Activated T-cell treated with anti-CD3 and anti-CD28 coated beads for 24 hours (primary cell): ENCODE results near the gene MYO7B.
"Not testable (repeated sequence)": the region's sequence is repeated elsewhere in the genome, so short reads cannot be mapped to it uniquely, and the experiment has no call there.

Experiments used
- DNase-seq: peaks from one replicate; pipeline ENCODE4 v3.0.0-alpha.2; 2020; ENCODE audit warnings: low read depth

The MYO7B gene

DNA sequence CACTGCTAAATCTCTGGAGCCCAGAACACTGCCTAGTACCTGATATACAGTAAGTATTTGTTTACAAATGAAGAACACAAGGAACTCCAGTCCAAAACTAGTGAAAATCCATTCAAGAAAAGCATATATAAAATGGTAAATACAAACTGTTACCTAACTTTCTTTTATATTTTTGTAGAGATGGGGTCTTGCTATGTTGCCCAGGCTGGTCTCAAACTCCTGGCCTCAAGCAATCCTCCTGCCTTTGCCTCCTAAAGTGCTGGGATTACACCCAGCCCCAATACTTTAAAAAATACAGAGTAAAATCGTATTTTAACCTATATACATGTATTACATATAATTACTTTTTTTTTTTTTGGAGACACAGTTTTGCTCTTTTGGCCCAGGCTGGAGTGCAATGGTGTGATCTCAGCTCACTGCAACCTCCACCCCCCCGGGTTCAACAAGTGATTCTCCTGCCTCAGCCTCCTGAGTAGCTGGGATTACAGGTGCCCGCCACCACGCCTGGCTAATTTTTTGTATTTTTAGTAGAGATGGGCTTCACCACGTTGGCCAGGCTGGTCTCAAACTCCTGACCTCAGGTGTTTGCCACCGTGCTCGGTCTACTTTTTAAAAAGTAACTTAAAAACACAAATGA lies 11.2 kb upstream of the MYO7B start:
- DNase-seq, result not testable (repeated sequence)

DNA sequence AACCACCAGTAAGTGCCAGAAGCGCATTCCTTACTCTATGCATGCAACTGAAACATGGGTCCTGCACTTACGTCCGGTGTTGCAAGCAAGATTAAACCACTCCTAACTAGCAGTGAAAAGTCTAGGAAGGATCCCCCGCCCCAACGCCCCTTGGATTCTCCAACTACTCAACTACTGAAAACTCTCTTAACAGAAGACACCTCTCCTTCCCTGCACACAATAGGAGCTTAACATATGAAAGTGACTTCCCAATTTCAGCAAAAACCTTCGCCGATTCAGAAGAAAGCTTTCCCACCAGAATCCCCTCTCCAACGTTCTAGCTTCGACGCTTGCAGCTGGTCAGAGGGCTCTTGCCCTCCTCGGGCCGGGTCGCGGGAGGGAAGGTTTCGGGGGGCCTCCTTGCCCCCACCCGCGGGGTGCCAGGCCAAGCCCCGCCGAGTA lies 9.8 kb upstream of the MYO7B start:
- no peak for DNase-seq

DNA sequence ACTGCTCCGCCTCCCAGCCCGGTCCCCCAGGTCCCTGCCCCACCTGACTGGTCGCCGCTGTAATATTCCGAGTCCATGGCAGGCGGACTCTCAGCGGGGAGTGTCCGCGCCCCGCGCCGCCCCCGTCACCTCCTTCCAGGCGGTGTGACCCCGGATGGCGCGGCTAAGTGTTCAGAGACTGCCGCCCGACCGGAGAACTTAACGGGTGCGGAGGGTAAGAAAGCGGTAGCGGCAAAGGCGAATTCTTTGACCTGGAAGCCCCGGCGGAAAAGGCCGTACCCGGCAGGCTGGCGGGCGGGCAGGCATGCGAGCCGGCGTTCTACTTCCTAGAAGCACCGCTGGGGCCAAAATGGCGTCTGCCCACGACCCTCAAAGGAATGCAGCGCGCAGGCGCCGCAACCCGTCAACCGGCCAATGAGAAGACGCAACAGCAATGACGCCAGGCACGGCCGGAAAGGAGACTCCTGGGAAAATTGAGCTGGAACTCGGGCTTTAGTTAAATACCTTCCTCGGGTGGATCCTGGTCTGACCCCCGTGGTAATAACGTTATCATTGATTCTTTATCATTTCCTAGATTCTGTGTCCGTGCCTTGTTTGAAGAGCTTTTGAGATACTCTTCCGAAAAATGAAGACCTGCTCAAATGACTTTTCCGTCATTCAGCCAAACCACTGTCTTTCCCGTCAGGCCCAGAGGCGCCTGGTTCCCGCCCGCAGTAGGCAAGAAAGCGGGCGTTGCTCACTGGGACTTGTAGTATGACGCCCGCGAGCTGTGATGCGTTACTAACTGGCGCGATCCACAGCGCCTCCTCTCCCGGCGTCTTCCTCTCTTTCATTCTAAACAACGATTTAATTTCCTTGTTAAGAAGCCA lies 9.1 kb upstream of the MYO7B start, which contains the start of gene IWS1:
TSS of gene IWS1 (minus strand) at position 358 of the 869 bp plus-strand sequence. CDS start at position 77, 281 bp downstream.
- peak; percentile 86 for DNase-seq

DNA sequence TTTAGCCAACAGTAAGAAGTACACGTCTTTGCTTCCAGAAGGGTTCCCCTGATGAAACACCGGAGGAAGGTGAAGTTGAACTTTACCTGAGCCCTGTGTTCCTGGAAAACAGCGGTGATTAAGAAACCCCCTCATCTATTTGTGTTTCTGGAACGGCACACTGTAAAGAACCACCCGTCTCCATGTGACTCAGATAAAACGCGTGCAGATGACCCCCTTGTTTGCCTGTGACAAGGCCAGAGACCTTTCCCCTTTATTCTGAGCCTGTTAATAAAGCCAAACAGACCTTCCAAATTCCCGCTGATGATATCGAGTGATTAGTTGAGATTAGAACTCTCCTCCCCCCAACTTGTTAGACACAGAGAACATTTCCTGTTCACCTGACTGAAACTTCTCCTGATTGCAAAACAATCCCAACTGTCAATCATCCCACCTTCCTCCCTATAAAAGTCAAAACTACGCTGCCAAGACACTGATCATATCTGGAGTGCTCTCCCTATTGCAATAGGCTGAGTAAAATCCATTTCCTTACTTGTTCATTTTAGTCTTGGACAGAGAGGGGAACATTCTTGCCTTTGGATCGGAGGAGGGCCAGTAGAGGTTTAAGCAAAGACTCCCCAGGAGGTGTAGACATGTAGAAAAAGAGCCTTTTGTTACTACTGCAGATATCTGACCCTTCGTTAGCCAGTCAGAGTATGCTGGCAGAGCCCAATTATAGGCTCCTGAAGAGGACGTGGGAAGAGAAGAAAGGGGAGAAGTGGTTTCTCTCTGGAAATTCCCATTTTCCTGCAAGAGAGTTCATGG lies 8.3 kb upstream of the MYO7B start:
- no peak for DNase-seq

DNA sequence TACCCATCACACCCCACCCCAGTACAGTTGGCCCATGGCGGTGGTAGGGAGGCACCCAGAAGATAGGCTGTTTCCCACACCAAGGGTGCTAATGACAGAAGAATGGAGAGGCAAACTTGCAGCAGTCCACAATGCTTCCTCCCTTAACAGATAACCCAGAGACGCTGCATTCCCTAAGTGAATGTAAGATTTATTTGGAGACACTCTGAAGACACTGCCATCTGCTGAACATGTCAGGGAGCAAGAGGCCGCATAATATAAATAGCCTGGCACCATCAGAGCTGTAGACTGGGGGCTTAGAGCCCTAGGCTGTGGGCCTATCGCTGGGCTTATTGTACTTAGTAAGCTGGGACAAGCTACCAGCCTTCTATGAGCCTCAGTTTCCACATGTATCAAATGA lies 7.0 kb upstream of the MYO7B start:
- DNase-seq, result no peak

DNA sequence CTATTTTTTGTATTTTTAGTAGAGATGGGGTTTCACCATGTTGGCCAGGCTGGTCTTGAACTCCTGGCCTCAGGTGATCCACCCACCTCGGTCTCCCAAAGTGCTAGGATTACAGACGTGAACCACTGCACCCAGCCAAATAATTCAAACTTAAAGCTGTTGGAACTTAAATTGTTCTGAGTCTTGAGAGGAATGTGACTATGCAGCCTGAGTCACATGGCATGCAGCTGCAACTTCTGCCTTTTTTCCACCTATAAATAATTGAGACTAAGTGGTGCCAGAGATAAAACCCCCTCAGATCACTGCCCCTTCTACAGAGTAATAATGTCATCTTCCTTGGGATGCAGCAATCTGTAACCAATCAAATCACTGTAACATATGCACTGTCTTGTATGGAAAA lies 6.1 kb upstream of the MYO7B start:
- DNase-seq, result not testable (repeated sequence)

DNA sequence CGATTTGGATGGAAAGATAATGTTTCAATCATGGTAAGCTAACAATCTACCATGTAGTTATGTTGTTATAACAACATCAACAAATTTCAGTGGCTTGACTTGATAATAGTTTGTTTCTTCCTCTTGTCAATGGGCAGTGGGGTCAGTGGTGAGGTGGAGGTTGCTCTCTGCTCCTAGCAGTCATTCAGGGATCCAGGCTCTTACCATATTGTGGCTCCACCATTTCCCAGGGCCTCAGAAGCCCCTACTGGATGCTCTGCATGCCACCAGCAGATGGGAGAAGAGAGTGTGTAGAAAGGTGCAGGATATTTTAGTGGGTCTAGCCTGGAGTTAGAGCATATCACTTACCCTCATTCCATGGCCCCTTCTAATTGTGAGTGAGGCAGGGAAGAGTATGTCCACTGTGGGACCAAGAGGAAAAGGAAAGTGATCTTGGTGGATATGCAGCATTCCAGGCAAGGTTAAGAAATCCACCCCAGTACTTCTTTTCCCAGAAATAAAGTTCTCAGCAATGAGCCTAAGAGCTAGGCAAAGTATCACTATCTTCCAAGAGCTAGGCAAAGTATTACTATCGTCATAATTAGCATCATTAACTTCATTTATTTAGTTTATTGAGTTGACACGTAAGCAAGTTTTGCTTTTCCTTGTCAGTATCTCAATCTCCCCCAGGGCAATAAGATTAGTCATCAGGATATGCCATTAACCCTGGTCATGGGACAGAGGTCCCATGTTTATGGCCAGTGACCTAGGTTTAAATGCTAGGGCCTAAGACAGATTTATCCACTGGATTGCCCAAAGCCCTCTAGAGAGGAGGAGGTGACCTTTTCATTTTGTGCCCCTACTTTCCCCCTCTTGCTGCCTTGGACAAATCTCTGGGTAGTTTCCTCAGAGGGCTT lies 5.0 kb upstream of the MYO7B start:
- no peak for DNase-seq

DNA sequence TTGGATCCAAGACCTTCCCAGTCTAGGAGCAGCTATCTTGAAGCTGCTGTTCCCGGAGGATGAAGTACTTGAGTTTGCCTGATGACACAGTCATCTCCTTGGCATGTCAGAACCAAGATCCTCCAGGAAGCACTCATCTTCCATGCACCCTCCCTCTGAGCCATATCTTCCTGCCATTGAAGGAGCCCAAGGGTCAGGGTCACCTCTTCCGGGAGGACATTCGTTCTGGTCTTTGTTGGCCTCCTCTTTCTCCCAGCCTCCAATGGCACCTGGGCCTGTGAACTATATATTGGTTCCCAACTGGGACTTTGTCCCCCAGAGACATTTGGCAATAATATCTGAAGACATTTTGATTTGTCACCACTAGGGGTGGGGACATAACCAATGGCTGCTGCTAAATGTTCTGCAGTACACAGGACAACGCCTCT lies 4.2 kb upstream of the MYO7B start:
- no peak for DNase-seq

DNA sequence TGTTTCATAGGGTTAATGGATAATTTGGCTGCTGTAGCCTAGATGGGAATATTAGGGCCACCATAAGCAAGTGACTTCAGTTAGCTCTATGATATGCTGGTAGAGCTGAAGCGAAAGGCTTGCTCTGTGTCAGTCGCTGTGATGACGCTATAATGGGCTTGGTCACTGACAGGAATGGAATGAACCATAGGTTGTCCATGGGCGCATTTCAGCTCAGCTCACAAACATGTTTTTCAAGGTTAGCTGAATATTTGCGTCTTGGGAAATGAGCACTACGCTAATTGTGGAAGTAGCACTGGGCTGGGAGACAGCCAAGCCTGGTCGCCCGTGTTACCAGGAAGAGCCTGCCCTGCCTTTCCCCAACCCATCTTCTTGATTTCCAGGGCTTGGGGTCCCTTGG lies 3.2 kb upstream of the MYO7B start:
- DNase-seq, result no peak

DNA sequence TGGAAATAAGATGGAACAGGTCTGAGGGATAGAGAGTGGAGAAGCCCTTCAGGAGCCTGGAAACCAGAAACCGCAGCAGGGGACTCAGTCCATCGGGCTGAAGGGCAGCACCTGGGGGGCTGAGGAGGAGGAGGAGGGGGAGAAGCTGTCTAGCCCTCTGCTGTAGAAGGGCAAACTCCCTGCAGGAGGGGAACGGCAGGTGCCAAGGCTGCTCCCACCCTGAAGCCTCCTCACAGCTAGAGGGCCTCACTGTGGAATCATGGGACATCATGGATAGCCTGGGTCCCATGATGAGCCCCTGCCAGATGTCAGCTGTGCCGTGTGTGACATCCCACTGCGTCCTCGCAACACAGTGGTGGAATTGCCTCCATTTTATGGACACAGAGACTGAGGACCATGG lies 435 bp downstream of the MYO7B start:
- no peak for DNase-seq

DNA sequence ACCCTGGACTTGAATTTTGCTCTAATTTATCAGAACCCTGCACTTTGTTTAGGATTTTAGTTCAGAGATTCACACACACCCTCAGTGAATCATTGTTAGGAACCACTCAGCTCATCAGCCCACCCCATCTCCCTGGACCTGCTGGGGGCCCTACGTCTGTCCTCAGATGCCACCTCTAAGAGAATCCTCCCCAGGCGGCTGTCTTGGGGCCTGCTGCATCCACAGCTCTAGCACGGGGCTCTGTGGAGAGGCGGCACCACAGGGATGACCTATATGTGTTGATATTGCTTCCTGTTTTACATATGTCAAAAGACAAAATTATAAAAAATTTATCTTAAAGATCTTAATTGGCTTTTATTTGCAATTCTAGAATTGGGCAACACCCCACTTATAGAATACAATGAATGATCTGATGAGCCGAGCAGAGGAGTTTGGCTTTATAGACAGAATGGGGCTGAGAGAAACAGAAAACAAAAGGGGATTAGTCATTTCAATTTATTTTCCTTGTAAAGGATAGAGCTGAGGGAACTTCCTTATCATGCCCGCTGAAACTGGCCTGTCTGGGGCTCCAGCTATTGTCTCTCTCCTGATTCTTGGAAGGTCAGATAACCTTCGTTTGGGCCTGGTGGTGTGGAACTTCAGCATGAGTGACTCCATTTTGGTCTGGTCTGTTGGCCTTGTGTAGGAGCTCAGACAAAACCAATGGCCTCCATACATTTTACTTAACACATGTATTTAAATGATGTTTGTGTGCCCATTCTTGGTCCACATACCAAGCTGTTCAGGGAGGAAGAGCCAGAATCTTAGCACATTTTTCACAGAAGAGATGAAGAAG lies 1.4 kb downstream of the MYO7B start:
- DNase-seq, result no peak

DNA sequence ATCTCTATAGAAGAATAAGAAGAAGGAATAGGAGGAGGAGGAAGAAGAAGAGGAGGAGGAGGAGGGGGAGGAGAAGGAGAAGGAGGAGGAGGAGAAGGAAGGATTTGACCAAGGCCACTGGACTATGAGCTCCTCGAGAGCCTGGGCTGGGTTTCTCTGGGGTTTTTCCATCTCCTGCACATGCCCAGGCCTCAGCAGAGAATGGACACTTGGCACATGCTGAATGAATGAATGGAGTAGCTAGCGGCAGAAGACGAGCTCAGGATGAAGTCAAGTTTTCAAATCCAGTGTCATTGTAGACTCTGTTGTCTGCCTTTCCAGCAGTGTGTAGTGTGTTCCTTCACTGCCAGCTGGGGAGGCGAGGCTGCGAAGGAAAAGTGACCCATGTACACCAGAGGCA lies 2.2 kb downstream of the MYO7B start:
- DNase-seq, result no peak

DNA sequence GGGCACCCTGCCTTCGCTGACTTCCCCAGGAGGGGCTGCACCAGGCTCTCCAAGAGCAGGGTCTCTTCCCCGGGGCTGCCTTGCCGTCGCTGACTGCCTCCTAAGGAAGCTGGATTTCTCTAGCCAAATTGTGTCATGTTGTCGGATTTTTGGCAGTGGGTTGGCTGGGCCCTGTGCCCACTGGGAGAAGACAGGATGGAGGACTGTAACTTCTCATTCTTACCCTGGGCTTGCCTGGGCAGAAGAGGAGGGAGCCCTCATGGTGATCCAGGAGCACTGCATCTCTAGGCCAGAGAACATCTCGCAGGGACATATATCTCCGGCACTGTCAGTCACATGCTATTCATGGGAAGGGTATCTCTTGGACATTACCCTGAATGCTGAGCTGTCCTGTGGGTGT lies 6.3 kb downstream of the MYO7B start:
- no peak for DNase-seq

DNA sequence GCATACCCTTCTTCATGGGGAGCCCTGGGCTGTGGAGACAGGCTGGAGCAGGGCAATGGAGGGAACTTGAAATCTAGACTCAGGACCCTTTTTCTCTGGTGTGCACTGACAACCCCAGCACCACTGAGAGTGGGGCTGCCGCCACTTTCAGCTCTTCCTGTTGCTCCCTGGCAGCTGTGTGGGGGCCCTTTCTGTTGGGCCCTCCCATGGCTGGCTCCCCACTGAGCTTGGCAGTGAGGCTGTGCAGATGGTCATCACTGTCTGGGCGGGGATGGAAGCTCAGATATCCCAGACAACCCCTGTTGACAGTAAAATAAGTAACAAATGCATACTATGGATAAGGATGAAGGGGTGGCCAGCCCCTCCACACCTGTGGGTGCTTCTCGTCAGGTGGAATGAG lies 6.7 kb downstream of the MYO7B start:
- DNase-seq, result no peak

DNA sequence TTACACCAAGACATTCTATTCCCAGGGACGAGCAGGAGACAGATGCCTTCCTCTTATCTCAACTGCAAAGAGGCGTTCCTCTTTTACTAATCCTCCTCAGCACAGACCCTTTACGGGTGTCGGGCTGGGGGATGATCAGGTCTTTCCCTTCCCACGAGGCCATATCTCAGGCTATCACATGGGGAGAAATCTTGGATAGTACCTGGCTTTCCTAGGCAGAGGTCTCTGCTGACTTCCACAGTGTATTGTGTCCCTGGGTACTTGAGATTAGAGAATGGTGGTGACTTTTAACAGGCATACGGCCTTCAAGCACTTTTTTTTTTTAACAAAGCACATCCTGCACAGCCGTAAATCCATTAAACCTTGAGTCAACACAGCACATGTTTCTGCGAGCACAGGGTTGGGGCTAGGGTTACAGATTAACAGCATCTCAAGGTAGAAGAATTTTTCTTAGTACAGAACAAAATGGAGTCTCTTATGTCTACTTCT lies 7.6 kb downstream of the MYO7B start:
- DNase-seq, result not testable (repeated sequence)

DNA sequence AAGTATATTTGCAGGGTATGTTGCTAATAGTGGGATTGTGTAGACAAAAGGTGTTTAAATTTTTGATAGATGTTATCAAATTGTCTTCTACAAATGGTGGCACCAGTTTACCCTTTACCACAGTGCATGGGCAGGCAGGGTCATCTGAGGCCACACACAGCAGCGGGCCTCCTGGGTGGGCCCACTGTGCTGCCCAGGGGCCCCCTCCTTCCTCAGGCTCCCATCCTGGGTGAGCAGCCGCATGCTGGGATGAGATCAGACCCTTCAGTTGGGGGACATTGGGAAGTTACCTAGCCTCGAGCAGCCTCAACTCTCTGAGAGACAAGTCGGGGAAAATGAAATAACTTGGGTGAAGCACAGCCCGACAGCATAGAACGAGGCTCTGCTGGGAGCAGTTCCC lies 9.7 kb downstream of the MYO7B start:
- DNase-seq, result no peak

DNA sequence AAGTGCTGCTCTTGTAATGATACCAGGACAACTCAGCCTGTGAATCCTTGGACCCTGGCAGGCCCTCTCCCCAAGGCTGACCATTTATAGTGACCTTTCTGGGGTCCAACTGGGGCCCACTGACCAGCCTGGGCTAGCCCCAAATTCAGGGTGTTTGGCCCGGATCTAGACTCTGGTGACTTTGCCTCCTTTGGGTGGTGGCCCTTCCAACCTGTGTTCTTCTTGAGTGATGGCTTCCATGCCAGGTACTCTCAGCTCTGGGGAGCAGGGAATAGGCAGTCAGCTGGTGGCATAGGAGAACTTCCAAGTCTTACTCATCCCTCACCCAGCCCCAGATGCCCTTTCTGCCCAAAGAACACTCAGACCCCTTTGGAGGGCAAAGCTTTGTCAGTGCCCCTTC lies 10.3 kb downstream of the MYO7B start:
- no peak for DNase-seq

DNA sequence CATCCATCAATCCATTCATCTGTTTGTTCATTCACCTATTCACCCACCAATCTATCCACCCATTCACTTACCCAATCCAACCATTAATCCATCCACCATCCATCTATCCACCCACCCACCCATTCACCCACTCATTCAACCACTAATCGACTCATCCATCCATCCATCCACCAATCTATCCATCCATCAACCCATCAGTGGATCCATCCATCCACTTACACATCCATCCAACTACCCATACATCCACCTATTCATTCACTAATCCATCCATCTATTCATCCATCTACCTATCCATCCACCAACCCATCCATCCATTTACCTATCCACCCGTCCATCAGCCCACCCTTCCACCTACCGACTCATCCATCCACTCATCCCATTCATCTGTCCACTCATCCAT lies 11.3 kb downstream of the MYO7B start:
- no peak for DNase-seq

DNA sequence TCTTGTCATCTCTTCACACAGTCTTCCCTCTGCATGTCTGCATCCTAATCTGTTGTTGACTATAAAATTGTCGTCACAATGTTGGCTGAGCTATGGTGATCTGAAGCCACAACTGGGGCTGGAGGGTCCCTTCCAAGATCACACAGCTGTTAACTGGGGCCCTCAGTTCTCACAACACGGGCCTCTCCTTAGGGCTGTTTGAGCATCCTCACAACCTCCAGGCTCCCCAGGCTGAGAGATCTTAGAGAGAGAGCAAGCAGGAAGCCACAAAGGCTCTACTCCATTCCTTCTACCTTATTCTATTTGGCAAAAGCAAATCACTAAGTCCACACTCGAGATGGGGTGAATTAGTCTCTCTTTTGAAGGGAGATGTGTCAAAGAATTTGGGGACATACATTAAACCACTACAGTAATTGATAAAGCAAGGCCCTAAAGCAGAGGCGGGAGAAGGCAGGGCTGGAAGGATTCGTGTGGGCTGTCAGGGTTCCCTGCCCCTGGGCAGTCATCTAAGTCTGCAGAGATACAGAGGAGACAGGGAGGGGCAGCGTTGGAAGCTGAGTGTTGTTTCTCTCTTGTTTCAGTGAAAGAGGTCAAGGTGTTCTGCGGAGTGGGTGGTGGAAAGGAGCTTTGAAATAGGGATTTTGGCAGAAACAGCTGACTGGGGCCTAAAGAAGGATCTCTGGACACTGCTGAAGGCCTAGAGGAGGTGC lies 15.9 kb downstream of the MYO7B start:
- DNase-seq, result no peak

DNA sequence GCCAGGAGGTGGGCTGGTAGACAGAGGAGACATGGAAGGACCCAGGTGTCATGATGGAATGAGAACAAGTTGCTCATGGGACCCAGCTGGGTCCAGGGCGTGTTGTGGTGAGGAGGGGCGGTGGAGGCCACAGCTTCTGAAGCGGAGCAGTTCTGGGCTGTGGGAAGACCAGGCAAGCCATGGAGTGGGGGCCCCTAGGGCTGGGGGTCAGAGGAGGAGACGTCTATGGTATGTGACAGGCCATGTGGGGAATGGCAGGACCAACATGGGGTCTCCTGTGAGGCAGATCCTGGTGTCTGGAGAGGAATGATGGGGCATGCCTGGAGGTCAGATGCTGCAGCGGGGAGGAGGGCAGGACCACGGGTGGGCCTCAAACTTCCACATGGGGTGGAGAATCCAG lies 16.9 kb downstream of the MYO7B start:
- no peak for DNase-seq
